Measurements from ENCODE around the gene COL9A2. TPM values are rescaled to one million over a fixed set of nuclear protein-coding genes. Genes with fewer than 3 reads are reported as not detected.

COL9A2 gene
- total and polyA plus RNA-seq, 2 donors (not counting 3 experiments of a cell fraction or from before 2014, with no cell fraction given) = 0.64 to 0.69 TPM

DNA sequence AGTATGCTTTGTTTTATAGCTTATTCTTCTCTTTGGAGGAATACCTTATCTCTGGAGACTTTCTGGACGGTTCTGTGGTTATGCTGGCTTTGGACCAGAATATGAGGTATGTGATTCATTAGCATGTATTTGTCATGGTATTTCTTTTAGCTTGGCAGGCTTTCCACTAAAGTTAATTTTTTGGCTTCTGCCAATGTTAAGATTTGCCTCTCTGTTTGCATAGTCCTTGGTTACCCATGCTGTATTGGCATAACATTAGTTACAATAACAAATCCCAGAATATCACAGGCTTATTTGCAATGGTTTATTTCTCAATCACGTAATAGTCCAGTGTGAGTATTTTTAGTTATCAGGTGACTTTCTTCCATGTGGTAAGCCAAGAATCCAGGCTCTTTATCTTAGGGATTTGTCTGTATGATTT, 49.3 kb downstream of the COL9A2 start:
- no TSS peak for BruUV-seq (replicated peaks)
- intact Hi-C loops (cut with micrococcal nuclease) = no loop called here
- H3K79me2 ChIP-seq (ENCODE audit: control insufficient read depth, insufficient read depth, low read length) = peaks cover 9% of the 10 kb centered on the region
- TF ChIP-seq FOS (IDR thresholded peaks at IDR 0.05; ENCODE audit: borderline replicate concordance, insufficient read depth, low read length) (no peak), MYC (IDR thresholded peaks at IDR 0.05; ENCODE audit: low read depth, low read length) (no peak), POLR2AphosphoS5 (IDR thresholded peaks at IDR 0.05; ENCODE audit: insufficient read depth, low read depth, low read length) (no peak), JUN (IDR thresholded peaks at IDR 0.05; ENCODE audit: borderline replicate concordance, insufficient read depth, insufficient read length, low read depth) (no peak), GATA2 (IDR thresholded peaks at IDR 0.05; ENCODE audit: insufficient read depth, insufficient read length, low read depth, low read length) (no peak), EZH2 (IDR thresholded peaks at IDR 0.05; ENCODE audit: borderline replicate concordance, low read depth, low read length, severe bottlenecking) (no peak)
- TF ChIP-seq, protein P1, sequence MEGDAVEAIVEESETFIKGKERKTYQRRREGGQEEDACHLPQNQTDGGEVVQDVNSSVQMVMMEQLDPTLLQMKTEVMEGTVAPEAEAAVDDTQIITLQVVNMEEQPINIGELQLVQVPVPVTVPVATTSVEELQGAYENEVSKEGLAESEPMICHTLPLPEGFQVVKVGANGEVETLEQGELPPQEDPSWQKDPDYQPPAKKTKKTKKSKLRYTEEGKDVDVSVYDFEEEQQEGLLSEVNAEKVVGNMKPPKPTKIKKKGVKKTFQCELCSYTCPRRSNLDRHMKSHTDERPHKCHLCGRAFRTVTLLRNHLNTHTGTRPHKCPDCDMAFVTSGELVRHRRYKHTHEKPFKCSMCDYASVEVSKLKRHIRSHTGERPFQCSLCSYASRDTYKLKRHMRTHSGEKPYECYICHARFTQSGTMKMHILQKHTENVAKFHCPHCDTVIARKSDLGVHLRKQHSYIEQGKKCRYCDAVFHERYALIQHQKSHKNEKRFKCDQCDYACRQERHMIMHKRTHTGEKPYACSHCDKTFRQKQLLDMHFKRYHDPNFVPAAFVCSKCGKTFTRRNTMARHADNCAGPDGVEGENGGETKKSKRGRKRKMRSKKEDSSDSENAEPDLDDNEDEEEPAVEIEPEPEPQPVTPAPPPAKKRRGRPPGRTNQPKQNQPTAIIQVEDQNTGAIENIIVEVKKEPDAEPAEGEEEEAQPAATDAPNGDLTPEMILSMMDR (IDR thresholded peaks at IDR 0.05; ENCODE audit: extremely low read depth in 1 of 2, insufficient read depth in 1 of 2, low read depth in 1 of 2, low read length in 2 of 2) = no peak
- TF ChIP-seq, protein P2, sequence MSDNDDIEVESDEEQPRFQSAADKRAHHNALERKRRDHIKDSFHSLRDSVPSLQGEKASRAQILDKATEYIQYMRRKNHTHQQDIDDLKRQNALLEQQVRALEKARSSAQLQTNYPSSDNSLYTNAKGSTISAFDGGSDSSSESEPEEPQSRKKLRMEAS (IDR thresholded peaks at IDR 0.05; ENCODE audit: insufficient read depth, insufficient read length) = no peak
- no peak overlapping the region for H3K4me3 ChIP-seq (replicated peaks in 1 of 3; ENCODE audit: insufficient read depth in 1 of 3, low read depth in 1 of 3, low read length in 3 of 3)
- no peaks in the 10 kb centered on the region for H3K4me1 ChIP-seq (ENCODE audit: control insufficient read depth, extremely low read depth, insufficient read depth, low read length)
- H2AFZ ChIP-seq (ENCODE audit: low read depth, low read length) = no peak overlapping the region
- ChIA-PET CTCF (interaction anchor here (0.7 to 2.9 kb wide), 2 partner anchors 71 to 137 kb away, joined by 3 to 8 read pairs; no protein-coding TSS in a partner anchor), POLR2A (no interaction called here)
- H3K4me2 ChIP-seq (ENCODE audit: insufficient read depth, low read length) = no peak overlapping the region
- H3K27me3 ChIP-seq (ENCODE audit: control insufficient read depth in 2 of 2, insufficient read depth in 2 of 2, low read length in 2 of 2) = no peaks in the 10 kb centered on the region
- no peaks in the 10 kb centered on the region for H3K9me1 ChIP-seq (replicated peaks; ENCODE audit: control insufficient read depth, extremely low read depth, insufficient read depth, low read length)
- dilution Hi-C loops (cut with MboI; ENCODE audit: extremely low pct_ligation_motif_present, low sequenced_read_pairs) = no loop called here
- no peak for FAIRE-seq
- peaks cover 15 to 18% of the 10 kb centered on the region in 2 experiments for H3K36me3 ChIP-seq (ENCODE audit: control insufficient read depth in 2 of 2, extremely low read depth in 1 of 2, insufficient read depth in 2 of 2, low read length in 2 of 2)
- no peaks in the 10 kb centered on the region for H3K9me3 ChIP-seq (replicated peaks; ENCODE audit: control insufficient read depth, insufficient read depth, low read length)
- peak; percentile 53 for DNase-seq (ENCODE audit: low read depth, low spot score)
- H3K27ac ChIP-seq (ENCODE audit: insufficient read depth, low read depth, low read length) = no peak overlapping the region
- no peaks in the 10 kb centered on the region for H4K20me1 ChIP-seq (replicated peaks; ENCODE audit: control insufficient read depth, extremely low read depth, insufficient read depth, low read length)
- no peak overlapping the region for H3K9ac ChIP-seq (replicated peaks; ENCODE audit: extremely low read depth, insufficient read depth, low read length)
